DMS79 (cell line): ENCODE results near the gene MAPKAPK3.

Experiments used
- DNase-seq: peaks from one replicate; lab custom pipeline; 2025; lab: John Stamatoyannopoulos, UW

Gene MAPKAPK3

GRCh38 chr3:50609071-50609762 is 7.7 kb upstream of the MAPKAPK3 start:
- no peak for DNase-seq

- no peak for DNase-seq
These were observed 7.2 kb upstream of the MAPKAPK3 start for GRCh38 chr3:50609763-50610085.

GRCh38 chr3:50610181-50610971 is 6.6 kb upstream of the MAPKAPK3 start:
- DNase-seq: no peak

- DNase-seq: no peak
These were observed 5.9 kb upstream of the MAPKAPK3 start for GRCh38 chr3:50610992-50611463.

GRCh38 chr3:50611464-50612233 is 5.3 kb upstream of the MAPKAPK3 start, which contains the start of gene CISH:
Gene CISH, minus strand, starts transcription at chr3:50611774. Its CDS starts 124 bp downstream, at chr3:50611650.
- peak; percentile 82 for DNase-seq

- DNase-seq: no peak
These were observed 4.6 kb upstream of the MAPKAPK3 start for GRCh38 chr3:50612234-50612882.

GRCh38 chr3:50612970-50613846 is 3.7 kb upstream of the MAPKAPK3 start:
- DNase-seq: no peak

- DNase-seq: no peak
These were observed 1.8 kb upstream of the MAPKAPK3 start for GRCh38 chr3:50615190-50615589.

- peak; percentile 50 for DNase-seq
These were observed 765 bp upstream of the MAPKAPK3 start for GRCh38 chr3:50616003-50616769.

GRCh38 chr3:50616770-50617095 is 218 bp upstream of the MAPKAPK3 start:
- DNase-seq: peak; percentile 79

- DNase-seq: no peak
These were observed 1.0 kb downstream of the MAPKAPK3 start for GRCh38 chr3:50617911-50618481.

GRCh38 chr3:50620420-50620819 is 3.5 kb downstream of the MAPKAPK3 start:
- no peak for DNase-seq

GRCh38 chr3:50620820-50621219 is 3.9 kb downstream of the MAPKAPK3 start:
- no peak for DNase-seq

- DNase-seq: no peak
These were observed 5.9 kb downstream of the MAPKAPK3 start for GRCh38 chr3:50622881-50623280.

GRCh38 chr3:50623840-50624474 is 7.0 kb downstream of the MAPKAPK3 start:
- no peak for DNase-seq

- DNase-seq: no peak
These were observed 7.7 kb downstream of the MAPKAPK3 start for GRCh38 chr3:50624634-50625033.

- no peak for DNase-seq
These were observed 8.6 kb downstream of the MAPKAPK3 start for GRCh38 chr3:50625231-50626182.

- DNase-seq: no peak
These were observed 9.4 kb downstream of the MAPKAPK3 start for GRCh38 chr3:50626401-50626800.
